Measurements from ENCODE around the gene RTL1. TPM values are rescaled to one million over a fixed set of nuclear protein-coding genes. Genes with fewer than 3 reads are reported as not detected.

The RTL1 gene
- total RNA-seq, 1 experiment from 2014 or later: not detected

DNA sequence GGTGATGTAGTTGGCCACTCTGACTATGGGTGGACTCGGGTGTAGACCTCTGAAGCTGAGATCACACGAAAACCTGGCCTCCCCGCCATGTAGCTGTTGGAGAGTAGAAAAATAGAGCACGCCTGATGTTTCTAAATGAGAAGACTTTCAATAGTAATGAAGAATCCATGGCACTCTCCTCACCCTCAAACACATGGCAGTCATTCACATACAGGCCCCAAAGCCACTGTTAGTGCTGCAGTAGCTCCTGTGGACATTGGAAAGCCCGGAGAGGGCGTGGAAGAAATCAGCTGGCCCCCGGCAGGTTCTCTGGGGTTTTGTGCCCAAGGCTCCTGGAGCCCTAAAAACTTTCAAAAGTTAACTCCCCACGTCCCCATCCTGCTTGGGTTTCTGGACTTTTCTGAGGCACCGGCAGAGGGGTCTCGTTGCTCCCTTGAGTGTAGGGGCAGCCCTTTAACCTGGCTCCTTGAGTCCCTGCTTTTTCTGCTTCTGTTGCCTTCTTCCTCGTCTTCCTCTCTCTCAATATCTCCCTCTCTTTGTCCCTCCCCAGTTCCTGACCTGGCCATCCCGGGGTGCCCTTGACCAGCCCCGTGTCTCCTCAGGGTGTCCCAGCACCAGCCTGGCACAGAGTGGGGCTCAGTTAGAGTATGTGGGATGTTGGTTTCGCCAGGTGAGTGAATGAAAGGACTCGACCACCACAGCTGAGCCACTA lies 69.3 kb downstream of the RTL1 start:
- Histone ChIP-seq H4K20me1 (ENCODE audit: low read length) (no peaks in the 10 kb centered on the region), H3K9ac (ENCODE audit: low read length) (no peak overlapping the region), H3K79me2 (ENCODE audit: low read length) (no peaks in the 10 kb centered on the region), H3K36me3 (ENCODE audit: low read depth, low read length) (no peaks in the 10 kb centered on the region), H3K4me1 (ENCODE audit: insufficient read depth, low read length) (no peaks in the 10 kb centered on the region), H3K4me2 (ENCODE audit: low read length) (no peak overlapping the region), H3K9me3 (ENCODE audit: low read length) (no peaks in the 10 kb centered on the region), H3K27me3 (ENCODE audit: low read length) (peaks cover 16% of the 10 kb centered on the region; the same call in 1 of the 2 replicates), H2AFZ (ENCODE audit: low read length) (no peak overlapping the region), H3F3A (ENCODE audit: low read length, unreplicated experiment) (no peaks in the 10 kb centered on the region), H3K4me3 (ENCODE audit: low read length) (no peak overlapping the region), H3K27ac (ENCODE audit: low read length) (no peak overlapping the region), H3K9me2 (replicated peaks; ENCODE audit: low read length) (no peaks in the 10 kb centered on the region)
- CTCF ChIA-PET: no interaction called here
- DNase-seq (no peak), ATAC-seq (no peak)
- intact Hi-C loops (cut with micrococcal nuclease): no loop called here
- TF ChIP-seq EZH2 (IDR thresholded peaks at IDR 0.05; ENCODE audit: low read length, unreplicated experiment): no peak
- POLR2A ChIA-PET (ENCODE audit: unreplicated experiment): no interaction called here
- no TSS peak for BruUV-seq (replicated peaks)

GRCh38 chr14:100832311-100832960 lies 71.1 kb downstream of the RTL1 start:
- H3K9me2 ChIP-seq (replicated peaks; ENCODE audit: low read length): no peaks in the 10 kb centered on the region
- POLR2A ChIA-PET (ENCODE audit: unreplicated experiment): no interaction called here

DNA sequence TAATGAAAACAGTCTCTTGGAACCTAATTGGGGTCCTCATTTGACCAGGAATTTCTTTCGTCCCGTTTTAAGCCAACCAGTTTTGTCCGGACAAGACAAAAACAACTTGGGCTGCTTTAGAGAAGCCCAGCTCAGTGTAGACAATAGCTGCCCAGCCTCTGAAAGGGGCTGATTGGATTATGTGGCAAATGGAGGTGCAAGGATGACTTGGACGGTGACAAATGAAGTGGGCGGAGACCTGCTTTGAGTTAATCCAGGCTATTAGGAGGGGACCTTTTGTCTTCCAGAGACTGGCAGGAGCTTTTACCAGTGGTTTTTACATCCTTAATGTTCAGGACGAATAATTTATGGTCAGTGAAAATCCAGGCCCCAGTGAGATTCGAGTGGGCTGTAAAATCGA lies 72.8 kb downstream of the RTL1 start:
- intact Hi-C loops (cut with micrococcal nuclease): no loop called here

More at GRCh38 chr14:100832311-100832960, 71.1 kb downstream of the RTL1 start:
- no peaks in the 10 kb centered on the region for H3K4me1 ChIP-seq (ENCODE audit: insufficient read depth, low read length)
- H3K79me2 ChIP-seq (ENCODE audit: low read length): no peaks in the 10 kb centered on the region
- no peaks in the 10 kb centered on the region for H3K9me3 ChIP-seq (ENCODE audit: low read length)
- ATAC-seq (no peak), DNase-seq (no peak)
- H4K20me1 ChIP-seq (ENCODE audit: low read length): no peaks in the 10 kb centered on the region
- no TSS peak for BruUV-seq (replicated peaks)
- no peak overlapping the region for H3K4me3 ChIP-seq (ENCODE audit: low read length)
- intact Hi-C loops (cut with micrococcal nuclease): no loop called here
- H3K27ac ChIP-seq (ENCODE audit: low read length): no peak overlapping the region
- H3F3A ChIP-seq (ENCODE audit: low read length, unreplicated experiment): no peaks in the 10 kb centered on the region
- H3K36me3 ChIP-seq (ENCODE audit: low read depth, low read length): no peaks in the 10 kb centered on the region
- TF ChIP-seq EZH2phosphoT487 (IDR thresholded peaks at IDR 0.05; ENCODE audit: borderline replicate concordance, low read length) (no peak), CTCF (conservative IDR thresholded peaks at IDR 0.05; ENCODE audit: low read depth, low read length) (no peak)
- peaks cover 16% of the 10 kb centered on the region; the same call in 1 of the 2 replicates for H3K27me3 ChIP-seq (ENCODE audit: low read length)
- no peak overlapping the region for H3K9ac ChIP-seq (ENCODE audit: low read length)
- CTCF ChIA-PET: no interaction called here
- no peak overlapping the region for H3K4me2 ChIP-seq (ENCODE audit: low read length)
- no peak overlapping the region for H2AFZ ChIP-seq (ENCODE audit: low read length)

More for the DNA sequence above, 72.8 kb downstream of the RTL1 start:
- Histone ChIP-seq H3K9me2 (replicated peaks; ENCODE audit: low read length) (no peaks in the 10 kb centered on the region), H3K4me3 (ENCODE audit: low read length) (no peak overlapping the region), H3K9me3 (ENCODE audit: low read length) (no peaks in the 10 kb centered on the region), H3K9ac (ENCODE audit: low read length) (no peak overlapping the region), H3F3A (ENCODE audit: low read length, unreplicated experiment) (no peaks in the 10 kb centered on the region), H3K4me1 (ENCODE audit: insufficient read depth, low read length) (no peaks in the 10 kb centered on the region), H3K27ac (ENCODE audit: low read length) (no peak overlapping the region), H3K36me3 (ENCODE audit: low read depth, low read length) (no peaks in the 10 kb centered on the region), H3K4me2 (ENCODE audit: low read length) (no peak overlapping the region), H2AFZ (ENCODE audit: low read length) (no peak overlapping the region), H3K27me3 (ENCODE audit: low read length) (0 out of 2 replicates have a peak, but pooled peaks cover 7% of the 10 kb centered on the region), H4K20me1 (ENCODE audit: low read length) (no peaks in the 10 kb centered on the region), H3K79me2 (ENCODE audit: low read length) (no peaks in the 10 kb centered on the region)
- DNase-seq (no peak), ATAC-seq (no peak)
- CTCF ChIA-PET: no interaction called here
- TF ChIP-seq CTCF (conservative IDR thresholded peaks at IDR 0.05; ENCODE audit: low read depth, low read length) (no peak), EZH2phosphoT487 (IDR thresholded peaks at IDR 0.05; ENCODE audit: borderline replicate concordance, low read length) (no peak), EZH2 (IDR thresholded peaks at IDR 0.05; ENCODE audit: low read length, unreplicated experiment) (no peak)
- no TSS peak for BruUV-seq (replicated peaks)
- POLR2A ChIA-PET (ENCODE audit: unreplicated experiment): no interaction called here

Small RNA genes within 50 kb of the gene (microRNA-seq; reads per million reads assigned to microRNA genes)
- gene MIR127 (ENCODE audit: unreplicated experiment): not detected
- not detected for gene MIR136 (ENCODE audit: unreplicated experiment)
- gene MIR337 (ENCODE audit: unreplicated experiment): not detected
- gene MIR370 (ENCODE audit: unreplicated experiment): not detected
- gene MIR431 (ENCODE audit: unreplicated experiment): not detected
- gene MIR432 (ENCODE audit: unreplicated experiment): not detected
- gene MIR433 (ENCODE audit: unreplicated experiment): not detected
- 2.8 reads per million, percentile 4 among the genes with 10 or more reads in this experiment for gene MIR493 (ENCODE audit: unreplicated experiment)
- gene MIR665 (ENCODE audit: unreplicated experiment): not detected

Other genes starting within 250 kb of the RTL1 start
- gene DLK1, start 176.8 kb downstream of the RTL1 start, total RNA-seq (2014; rRNA removed): not detected in 2 replicates
- gene MEG3, start 77.6 kb downstream of the RTL1 start, total RNA-seq (2014; rRNA removed): not detected in 2 replicates

All from PC-3 (cell line).